H9 (cell line): Measurements from ENCODE around the gene BAG5. TPM values are rescaled to one million over a fixed set of nuclear protein-coding genes. Genes with fewer than 3 reads are reported as not detected.
A peak's percentile ranks its signal among the peaks of the same experiment; 100 is the strongest.

Experiments used
- DNase-seq: peaks from one replicate; pipeline ENCODE4 v3.0.0-alpha.2; 2017
- H2AFZ ChIP-seq: one replicate; pipeline ENCODE4 v1.6.1; 2013; ENCODE audit warnings: mild to moderate bottlenecking, low read length, control low read depth, moderate library complexity
- H2AK5ac ChIP-seq: 2 replicates; pipeline ENCODE4 v1.6.1; 2013; ENCODE audit warnings: low read length, control low read depth, mixed read lengths; ENCODE audit not compliant: insufficient read length
- H2BK120ac ChIP-seq: one replicate; pipeline ENCODE4 v1.6.1; 2013; ENCODE audit warnings: low read depth, mild to moderate bottlenecking, low read length, control low read depth, inconsistent platforms; ENCODE audit not compliant: poor library complexity, severe bottlenecking
- H2BK12ac ChIP-seq: 2 replicates; pipeline ENCODE4 v1.6.1; 2013; ENCODE audit warnings: low read length, control low read depth, mixed read lengths, low read depth; ENCODE audit not compliant: insufficient read length
- H2BK15ac ChIP-seq: 2 replicates; pipeline ENCODE4 v1.6.1; 2013; ENCODE audit warnings: low read depth, low read length, control low read depth
- H2BK20ac ChIP-seq: one replicate; pipeline ENCODE4 v1.6.1; 2013; ENCODE audit warnings: low read depth, mild to moderate bottlenecking, low read length, control low read depth, inconsistent platforms; ENCODE audit not compliant: poor library complexity, severe bottlenecking
- H2BK5ac ChIP-seq: 2 replicates; pipeline ENCODE4 v1.6.1; 2013; ENCODE audit warnings: low read length, control low read depth, mixed read lengths; ENCODE audit not compliant: insufficient read length
- H3K14ac ChIP-seq: 2 replicates; pipeline ENCODE4 v1.6.1; 2013; ENCODE audit warnings: low read length, control low read depth; ENCODE audit not compliant: insufficient read depth
- H3K18ac ChIP-seq: 2 replicates; pipeline ENCODE4 v1.6.1; 2013; ENCODE audit warnings: low read depth, mild to moderate bottlenecking, mixed read lengths, low read length, control low read depth; ENCODE audit not compliant: insufficient read length
- H3K23ac ChIP-seq: 2 replicates; pipeline ENCODE4 v1.6.1; 2013; ENCODE audit warnings: low read length, control low read depth, mixed read lengths, low read depth; ENCODE audit not compliant: insufficient read length
- H3K23me2 ChIP-seq: 2 replicates; pipeline ENCODE4 v1.6.1; 2013; ENCODE audit warnings: low read depth, mild to moderate bottlenecking, mixed read lengths, low read length, control low read depth; ENCODE audit not compliant: insufficient read length, poor library complexity, severe bottlenecking
- H3K27ac ChIP-seq: 2 replicates; pipeline ENCODE4 v1.5.1; 2013; ENCODE audit warnings: low read length, control low read depth, mixed read lengths, low read depth; ENCODE audit not compliant: insufficient read length
- H3K27me3 ChIP-seq: 2 replicates; pipeline ENCODE4 v1.6.1; 2013; ENCODE audit warnings: low read length, control low read depth, inconsistent platforms; ENCODE audit not compliant: insufficient read depth
- H3K4ac ChIP-seq: 2 replicates; pipeline ENCODE4 v1.6.1; 2013; ENCODE audit warnings: low read depth, mild to moderate bottlenecking, control low read depth, inconsistent platforms, low read length, moderate library complexity
- H3K4me1 ChIP-seq: 2 replicates; pipeline ENCODE4 v1.6.1; 2013; ENCODE audit warnings: low read length, control low read depth, inconsistent platforms; ENCODE audit not compliant: insufficient read depth
- H3K4me2 ChIP-seq: 2 replicates; pipeline ENCODE4 v1.6.1; 2013; ENCODE audit warnings: low read length, control low read depth, mixed read lengths; ENCODE audit not compliant: insufficient read length, insufficient read depth
- H3K56ac ChIP-seq: 2 replicates; pipeline ENCODE4 v1.6.1; 2013; ENCODE audit warnings: low read depth, mild to moderate bottlenecking, mixed read lengths, low read length, control low read depth; ENCODE audit not compliant: insufficient read length
- H3K79me1 ChIP-seq: 2 replicates; pipeline ENCODE4 v1.6.1; 2013; ENCODE audit warnings: low read depth, mild to moderate bottlenecking, moderate library complexity, low read length, control low read depth, inconsistent platforms; ENCODE audit not compliant: insufficient read depth, poor library complexity, severe bottlenecking
- H3K79me2 ChIP-seq: 2 replicates; pipeline ENCODE4 v1.6.1; 2013; ENCODE audit warnings: low read length, control low read depth, inconsistent platforms; ENCODE audit not compliant: insufficient read depth
- H3K9ac ChIP-seq: 2 replicates; pipeline ENCODE4 v1.6.1; 2013; ENCODE audit warnings: low read length, control low read depth, mixed read lengths; ENCODE audit not compliant: insufficient read length; ENCODE audit errors: extremely low read depth
- H3K9me3 ChIP-seq: one replicate; pipeline ENCODE4 v1.6.1; 2013; ENCODE audit warnings: low read depth, low read length, inconsistent platforms; ENCODE audit not compliant: control insufficient read depth
- H3T11ph ChIP-seq: one replicate; pipeline ENCODE4 v1.6.1; 2013; ENCODE audit warnings: mild to moderate bottlenecking, low read length, control low read depth, inconsistent platforms
- H4K20me1 ChIP-seq: one replicate; pipeline ENCODE4 v1.6.1; 2013; ENCODE audit not compliant: control insufficient read depth, insufficient read length, insufficient read depth
- H4K5ac ChIP-seq: 2 replicates; pipeline ENCODE4 v1.6.1; 2013; ENCODE audit warnings: low read depth, mild to moderate bottlenecking, mixed read lengths, low read length, control low read depth; ENCODE audit not compliant: insufficient read length
- H4K8ac ChIP-seq: replicated peaks from 2 replicates; pipeline ENCODE4 v1.6.1; 2013; ENCODE audit warnings: low read length, control low read depth, mixed read lengths, low read depth; ENCODE audit not compliant: insufficient read length
- H4K91ac ChIP-seq: 2 replicates; pipeline ENCODE4 v1.6.1; 2013; ENCODE audit warnings: low read depth, mild to moderate bottlenecking, moderate library complexity, mixed read lengths, low read length, control low read depth; ENCODE audit not compliant: insufficient read length
- H3K27ac Mint-ChIP-seq, 3 experiments: 2 replicates in 2 of 3; 3 replicates in 1 of 3; pipeline ENCODE4 v1.8.0; 2020 to 2021; ENCODE audit warnings: mixed read lengths in 3 of 3, mild to moderate bottlenecking in 1 of 3, moderate library complexity in 1 of 3
- H3K27me3 Mint-ChIP-seq: 2 replicates; pipeline ENCODE4 v1.8.0; 2021; ENCODE audit warnings: low read depth, mild to moderate bottlenecking, moderate library complexity, mixed read lengths
- H3K36me3 Mint-ChIP-seq, 3 experiments: 2 replicates in 2 of 3; 3 replicates in 1 of 3; pipeline ENCODE4 v1.8.0; 2020 to 2021; ENCODE audit warnings: low read depth in 3 of 3, mixed read lengths in 3 of 3; ENCODE audit not compliant: insufficient read depth in 1 of 3
- H3K4me1 Mint-ChIP-seq, 2 experiments: 2 replicates each; pipeline ENCODE4 v1.8.0; 2020; ENCODE audit warnings: mixed read lengths in 2 of 2
- H3K4me3 Mint-ChIP-seq, 2 experiments: 2 replicates in 1 of 2; 3 replicates in 1 of 2; pipeline ENCODE4 v1.8.0; 2020 to 2021; ENCODE audit warnings: mild to moderate bottlenecking in 2 of 2, mixed read lengths in 2 of 2, moderate library complexity in 1 of 2
- H3K9me3 Mint-ChIP-seq, 2 experiments: 2 replicates in 1 of 2; 3 replicates in 1 of 2; pipeline ENCODE4 v1.8.0; 2020; ENCODE audit warnings: mild to moderate bottlenecking in 2 of 2, mixed read lengths in 2 of 2, moderate library complexity in 1 of 2
- CTCF ChIP-seq: fragments of 200-600 bp; sonication (generic); conservative IDR thresholded peaks from 3 replicates; pipeline ENCODE4 v1.8.0; 2021; ENCODE audit warnings: antibody characterized with exemption, mild to moderate bottlenecking
- WGBS: extraction: QIAGEN DNeasy Blood & Tissue Kit; methylation state at CpG from one replicate; pipeline ENCODE4 v1.1.7; 2013; ENCODE audit warnings: missing lambda C conversion rate, low lambda C conversion rate, mixed read lengths; ENCODE audit not compliant: insufficient read length; ENCODE audit errors: extremely low coverage; 5-methylcytosine and 5-hydroxymethylcytosine counted together
- total RNA-seq: library from RNA; stranded (reverse); gene quantifications from 2 replicates; pipeline ENCODE4 v1.2.1, GENCODE V29; 2021

Gene BAG5
- total RNA-seq, 1 experiment from 2014 or later = 38.0 TPM

GRCh38 chr14:103563226-103563620 lies 766 bp upstream of the BAG5 start:
- no peak overlapping the region for H3K27ac ChIP-seq
- no CpG with 5 or more reads among the region's 22 CpGs for WGBS

More at GRCh38 chr14:103563226-103563620, 766 bp upstream of the BAG5 start:
- no peak overlapping the region for H2BK12ac ChIP-seq
- no peaks in the 10 kb centered on the region for H3K9me3 ChIP-seq
- no peaks in the 10 kb centered on the region for H3K9me3 Mint-ChIP-seq
- no peaks in the 10 kb centered on the region for H3K27me3 Mint-ChIP-seq
- H3K23me2 ChIP-seq = peaks cover 13% of the 10 kb centered on the region
- no peak overlapping the region for H2BK120ac ChIP-seq
- no peaks in the 10 kb centered on the region for H3K27me3 ChIP-seq
- no peak overlapping the region for H4K8ac ChIP-seq
- no peaks in the 10 kb centered on the region for H4K20me1 ChIP-seq
- no peak overlapping the region for H4K91ac ChIP-seq
- H3K18ac ChIP-seq = no peak overlapping the region
- no peak overlapping the region for H2BK5ac ChIP-seq
- no peak overlapping the region for H2BK20ac ChIP-seq
- H3K4ac ChIP-seq = no peak overlapping the region
- H3K36me3 Mint-ChIP-seq = peaks cover 19 to 25% (median 24%) of the 10 kb centered on the region in 3 experiments
- H4K5ac ChIP-seq = no peak overlapping the region
- no peak overlapping the region for H3K56ac ChIP-seq
- no peak overlapping the region for H2BK15ac ChIP-seq
- no peak overlapping the region for H3K23ac ChIP-seq
- peak overlapping the region; percentile 85 to 98 for H3K4me3 Mint-ChIP-seq
- peak overlapping the region; percentile 77 for H3K9ac ChIP-seq
- H3K4me1 ChIP-seq = no peaks in the 10 kb centered on the region
- no peak overlapping the region for H2AK5ac ChIP-seq
- H3K79me2 ChIP-seq = peaks cover 32% of the 10 kb centered on the region; the same call in 1 of the 2 replicates
- peaks cover 12% of the 10 kb centered on the region for H3K79me1 ChIP-seq
- H3K4me2 ChIP-seq = peak overlapping the region; percentile 99
- peak overlapping the region; percentile 46 to 91 (median 62) for H3K27ac Mint-ChIP-seq
- H3K14ac ChIP-seq = peak overlapping the region; percentile 84; the same call in 1 of the 2 replicates
- H3T11ph ChIP-seq = no peak overlapping the region
- TF ChIP-seq CTCF = no peak
- DNase-seq = no peak
- peaks cover 25 to 27% of the 10 kb centered on the region in 2 experiments for H3K4me1 Mint-ChIP-seq
- no peak overlapping the region for H2AFZ ChIP-seq
